Measurements from ENCODE around the gene MAPKBP1. TPM values are rescaled to one million over a fixed set of nuclear protein-coding genes. Genes with fewer than 3 reads are reported as not detected.

Gene MAPKBP1
- total RNA-seq, 1 experiment from 2014 or later, result 14.5 TPM

- Mint-ChIP-seq H3K9me3 (no peaks in the 10 kb centered on the region), H3K36me3 (peaks cover 5% of the 10 kb centered on the region; the same call in 1 of the 2 replicates), H3K4me3 (no peak overlapping the region), H3K27me3 (ENCODE audit: low read depth) (no peaks in the 10 kb centered on the region), H3K4me1 (no peaks in the 10 kb centered on the region), H3K27ac (no peak overlapping the region)
- no peak for ATAC-seq
- no peak for DNase-seq (ENCODE audit: low spot score)
- ChIA-PET CTCF (interaction anchor here (1.3 to 1.5 kb wide), 2 partner anchors 18 to 64 kb away, joined by 4 to 5 read pairs; no protein-coding TSS in a partner anchor), POLR2A (no interaction called here)
- TF ChIP-seq ZNF396 (CRISPR knock-in tag; IDR thresholded peaks at IDR 0.05; ENCODE audit: borderline replicate concordance) (no peak), USF1 (CRISPR knock-in tag; IDR thresholded peaks at IDR 0.05) (no peak), ARID4B (CRISPR knock-in tag; IDR thresholded peaks at IDR 0.05; ENCODE audit: borderline replicate concordance) (no peak), OVOL2 (CRISPR knock-in tag; IDR thresholded peaks at IDR 0.05; ENCODE audit: borderline replicate concordance) (no peak), CTCF (IDR thresholded peaks at IDR 0.05) (no peak), CBFB (CRISPR knock-in tag; IDR thresholded peaks at IDR 0.05; ENCODE audit: low read depth) (no peak), TEAD4 (CRISPR knock-in tag; IDR thresholded peaks at IDR 0.05) (no peak), GTF2I (CRISPR knock-in tag; conservative IDR thresholded peaks at IDR 0.05) (no peak), NFATC4 (CRISPR knock-in tag; IDR thresholded peaks at IDR 0.05) (no peak), CREB1 (CRISPR knock-in tag; IDR thresholded peaks at IDR 0.05) (no peak), ATF2 (CRISPR knock-in tag; IDR thresholded peaks at IDR 0.05; ENCODE audit: borderline replicate concordance, low read depth) (no peak)
Measured at GRCh38 chr15:41840673-41841072, 66.4 kb downstream of the MAPKBP1 start.

- peaks cover 5% of the 10 kb centered on the region; the same call in 1 of the 2 replicates for H3K36me3 Mint-ChIP-seq
Measured at GRCh38 chr15:41841131-41841530, 66.8 kb downstream of the MAPKBP1 start.

More at GRCh38 chr15:41841131-41841530, 66.8 kb downstream of the MAPKBP1 start:
- POLR2A ChIA-PET, result no interaction called here
- CTCF ChIA-PET, result interaction anchor here (1.5 kb wide), 1 partner anchor 64 kb away, joined by 5 read pairs; no protein-coding TSS in a partner anchor
- TF ChIP-seq KAT7 (CRISPR knock-in tag; IDR thresholded peaks at IDR 0.05; ENCODE audit: borderline replicate concordance) (no peak), FOXP4 (CRISPR knock-in tag; IDR thresholded peaks at IDR 0.05) (no peak), ESRRA (CRISPR knock-in tag; IDR thresholded peaks at IDR 0.05; ENCODE audit: borderline replicate concordance) (no peak), ZNF512 (CRISPR knock-in tag; IDR thresholded peaks at IDR 0.05; ENCODE audit: borderline replicate concordance) (no peak), RELA (CRISPR knock-in tag; IDR thresholded peaks at IDR 0.05; ENCODE audit: borderline replicate concordance) (no peak), ZNF532 (CRISPR knock-in tag; IDR thresholded peaks at IDR 0.05; ENCODE audit: borderline replicate concordance) (no peak), HMGA2 (CRISPR knock-in tag; IDR thresholded peaks at IDR 0.05) (no peak)
- Mint-ChIP-seq H3K27me3 (ENCODE audit: low read depth) (no peaks in the 10 kb centered on the region), H3K4me3 (no peak overlapping the region), H3K27ac (no peak overlapping the region), H3K4me1 (no peaks in the 10 kb centered on the region), H3K9me3 (no peaks in the 10 kb centered on the region)
- no peak for ATAC-seq
- DNase-seq (ENCODE audit: low spot score), result no peak

Measured in WTC11 (cell line).